ENCODE results near the gene ZNF558. TPM values are rescaled to one million over a fixed set of nuclear protein-coding genes. Genes with fewer than 3 reads are reported as not detected.

Gene ZNF558
- total RNA-seq, 1 donor from 2014 or later, result 26.4 TPM

Other genes with a start within 250 kb of the ZNF558 start
- gene ADAMTS10, start 221.6 kb downstream of the ZNF558 start, total RNA-seq, result 2.4 and 2.5 TPM in 2 replicates
- not detected in 2 replicates for gene NFILZ, start 201.7 kb downstream of the ZNF558 start, total RNA-seq
- not detected in 2 replicates for gene ACTL9, start 133.5 kb downstream of the ZNF558 start, total RNA-seq
- not detected in 2 replicates for gene OR2Z1, start 110.7 kb downstream of the ZNF558 start, total RNA-seq
- not detected in 2 replicates for gene MBD3L1, start 73 bp upstream of the ZNF558 start, total RNA-seq
- gene MUC16, start 178.1 kb upstream of the ZNF558 start, total RNA-seq, result not detected in 2 replicates